Ecto neural progenitor cell (in vitro differentiated cells): ENCODE data around the gene GRHPR.
"Not testable (repeated sequence)": the region's sequence is repeated elsewhere in the genome, so short reads cannot be mapped to it uniquely, and the experiment has no call there.

Experiments used
- DNase-seq: peaks from one replicate; pipeline ENCODE4 v3.0.0-alpha.2; 2018; ENCODE audit warnings: low spot score

The GRHPR gene

DNA sequence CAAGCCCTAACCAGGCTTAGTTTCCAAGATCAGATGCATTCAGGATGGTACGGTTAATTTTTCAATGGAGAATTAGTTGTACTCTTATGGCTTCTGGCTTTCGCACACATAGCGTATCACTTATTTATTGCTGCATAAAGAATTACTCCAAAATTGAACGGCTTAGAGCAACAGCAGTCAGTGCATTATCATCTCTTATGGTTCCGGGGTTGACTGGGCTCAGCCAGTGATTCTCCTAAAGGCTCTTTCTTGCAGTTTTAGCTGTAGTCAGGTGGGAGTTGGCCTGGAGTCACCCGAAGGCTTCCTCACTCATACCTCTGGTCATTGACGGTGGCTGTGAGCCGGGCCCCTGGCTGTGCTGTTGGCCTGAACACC lies 595 bp upstream of the GRHPR start:
- DNase-seq: no peak

- DNase-seq: no peak
Measured at GRCh38 chr9:37423508-37423907, 1.0 kb downstream of the GRHPR start.

DNA sequence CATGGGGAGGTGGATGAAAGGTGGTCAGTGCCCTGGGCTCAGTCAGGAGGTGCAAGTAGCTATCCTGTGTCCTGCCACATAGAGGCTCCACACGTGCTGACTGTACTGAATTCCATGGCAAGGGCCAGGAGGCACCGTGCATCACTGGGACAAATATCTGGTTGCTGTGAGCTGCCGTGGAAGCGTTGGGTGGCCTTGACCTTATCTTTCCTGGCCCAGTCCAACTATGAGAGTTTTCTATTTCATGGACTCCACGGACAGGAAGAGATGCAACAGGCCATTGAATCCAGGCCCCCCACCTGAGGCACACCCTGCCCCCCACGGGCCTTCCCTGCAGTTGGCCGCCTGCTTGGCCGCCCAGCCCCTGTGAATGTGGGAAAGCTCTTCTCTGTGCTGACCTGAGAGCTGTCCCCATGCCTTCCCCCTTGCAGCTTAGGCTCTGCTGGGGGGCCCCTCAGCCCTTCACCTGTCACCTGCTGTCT lies 1.7 kb downstream of the GRHPR start:
- DNase-seq: no peak

- DNase-seq: no peak
Measured at GRCh38 chr9:37424686-37425297, 2.3 kb downstream of the GRHPR start.

DNA sequence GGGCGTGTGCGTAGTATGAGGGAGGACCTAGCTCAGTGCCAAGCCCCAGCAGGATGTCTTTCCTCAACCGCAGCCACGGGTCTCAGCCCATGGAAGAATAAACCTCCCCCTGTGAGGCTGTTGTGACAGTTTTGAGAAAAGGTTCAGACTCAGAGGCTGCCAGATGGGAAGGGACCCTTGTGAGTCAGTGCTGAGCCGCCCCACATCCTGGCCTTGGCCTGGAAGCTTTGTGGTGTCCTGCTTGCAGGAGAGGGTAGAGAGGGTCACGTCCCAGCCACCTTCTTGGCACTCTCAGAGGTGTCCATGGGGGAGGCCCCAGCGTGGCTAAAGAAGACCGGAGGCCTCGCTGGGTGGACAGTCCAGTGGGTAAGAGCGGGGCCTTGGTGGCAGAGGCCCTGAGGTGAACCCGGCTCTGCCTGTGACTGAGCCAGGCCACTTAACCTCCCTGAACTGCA lies 2.8 kb downstream of the GRHPR start:
- no peak for DNase-seq

- DNase-seq: not testable (repeated sequence)
Measured at GRCh38 chr9:37426431-37426830, 3.9 kb downstream of the GRHPR start.

GRCh38 chr9:37426846-37427245 lies 4.3 kb downstream of the GRHPR start:
- DNase-seq: no peak

DNA sequence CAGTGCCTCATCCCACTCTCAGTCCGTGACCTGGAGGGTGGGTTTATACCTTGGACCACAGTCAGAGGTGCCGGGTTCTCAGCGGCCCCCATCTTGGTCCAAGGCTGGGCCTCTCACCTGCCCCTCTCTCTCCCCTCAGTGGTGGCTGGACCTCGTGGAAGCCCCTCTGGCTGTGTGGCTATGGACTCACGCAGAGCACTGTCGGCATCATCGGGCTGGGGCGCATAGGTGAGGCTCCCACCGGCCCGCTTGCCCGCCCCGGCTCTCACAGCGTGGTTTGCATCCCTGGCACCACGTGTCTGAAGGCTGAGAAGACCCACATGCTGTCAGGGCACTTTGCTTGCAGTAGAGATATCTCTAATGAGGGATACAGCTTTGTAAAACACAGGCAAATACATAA lies 5.8 kb downstream of the GRHPR start:
- no peak for DNase-seq

DNA sequence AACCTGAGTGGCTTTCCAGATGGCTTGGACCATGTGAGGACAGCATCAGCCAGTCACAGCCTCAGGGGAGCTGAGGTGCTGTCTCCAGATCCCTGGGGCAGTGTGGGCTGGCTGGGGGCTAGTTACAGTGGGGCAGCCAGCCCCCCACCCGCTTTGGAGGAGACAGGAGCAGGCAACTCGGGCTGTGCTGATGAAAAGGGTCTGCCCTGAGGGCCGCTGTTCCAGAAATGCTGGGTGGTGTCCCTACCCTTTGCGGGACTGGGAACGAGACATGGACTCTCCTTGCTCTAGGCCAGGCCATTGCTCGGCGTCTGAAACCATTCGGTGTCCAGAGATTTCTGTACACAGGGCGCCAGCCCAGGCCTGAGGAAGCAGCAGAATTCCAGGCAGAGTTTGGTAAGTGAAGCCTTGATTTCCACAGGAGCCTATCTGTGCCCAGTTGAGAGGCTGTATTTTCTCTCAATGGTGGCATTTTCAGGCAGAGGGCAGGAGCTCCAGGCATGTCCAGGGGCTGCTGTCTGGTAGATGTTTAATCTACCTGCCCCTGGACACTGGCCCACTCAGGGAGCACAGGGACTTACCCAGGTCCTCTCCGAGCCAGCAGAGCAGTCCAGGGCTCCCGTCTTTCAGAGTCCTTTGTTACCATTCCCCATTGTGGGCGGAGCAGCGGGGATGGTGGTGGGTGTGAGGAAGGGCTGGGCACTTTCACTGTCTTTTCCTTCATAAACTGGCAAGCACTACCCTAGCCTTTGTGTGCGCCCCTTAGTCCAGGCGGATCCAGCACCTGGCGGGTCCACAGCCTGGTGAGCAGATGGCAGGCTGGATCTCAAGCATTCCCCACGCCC lies 7.2 kb downstream of the GRHPR start:
- DNase-seq: peak; percentile 40

GRCh38 chr9:37430841-37431597 lies 8.5 kb downstream of the GRHPR start:
- DNase-seq: peak; percentile 64

- peak; percentile 37 for DNase-seq
Measured at GRCh38 chr9:37432020-37432419, 9.5 kb downstream of the GRHPR start.

DNA sequence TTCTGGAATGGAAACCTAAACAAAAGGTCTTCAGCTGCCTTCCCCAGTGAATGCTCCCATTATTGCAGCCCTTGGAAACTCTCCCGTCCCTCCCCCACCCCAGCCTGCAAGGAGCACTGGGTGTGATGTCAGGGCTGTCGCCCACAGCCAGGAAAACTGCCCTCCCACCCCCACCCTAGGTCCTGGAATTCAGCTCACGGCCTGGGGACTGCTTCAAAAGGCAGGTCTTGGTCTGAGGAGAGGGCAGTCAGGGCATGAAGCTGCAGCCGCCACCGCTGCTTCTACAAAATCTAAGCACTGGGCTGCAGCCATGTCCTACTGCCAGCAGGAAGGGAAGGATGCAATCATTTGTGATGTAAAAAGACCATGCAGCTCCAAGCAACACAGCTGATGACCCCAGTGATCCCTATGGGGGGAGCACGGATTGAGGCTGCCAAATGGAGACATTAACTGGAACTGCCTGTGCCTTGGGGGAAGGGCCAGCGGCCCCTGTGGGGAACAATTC lies 11.4 kb downstream of the GRHPR start:
- DNase-seq: peak; percentile 65

DNA sequence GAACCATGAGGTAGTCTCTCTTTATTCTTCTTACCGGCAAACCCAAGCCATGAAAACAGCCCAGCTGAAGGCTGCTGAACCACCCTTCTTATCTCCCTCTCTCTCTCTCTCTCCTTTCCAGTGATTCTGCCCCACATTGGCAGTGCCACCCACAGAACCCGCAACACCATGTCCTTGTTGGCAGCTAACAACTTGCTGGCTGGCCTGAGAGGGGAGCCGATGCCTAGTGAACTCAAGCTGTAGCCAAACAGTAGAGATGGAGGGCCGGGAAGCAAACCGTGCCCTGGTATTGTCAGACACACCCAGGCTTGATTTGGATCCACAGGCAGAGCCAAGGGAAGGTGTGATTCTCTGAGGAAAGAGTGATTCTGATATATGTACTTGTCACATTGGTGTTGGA lies 14.0 kb downstream of the GRHPR start:
- DNase-seq: no peak

DNA sequence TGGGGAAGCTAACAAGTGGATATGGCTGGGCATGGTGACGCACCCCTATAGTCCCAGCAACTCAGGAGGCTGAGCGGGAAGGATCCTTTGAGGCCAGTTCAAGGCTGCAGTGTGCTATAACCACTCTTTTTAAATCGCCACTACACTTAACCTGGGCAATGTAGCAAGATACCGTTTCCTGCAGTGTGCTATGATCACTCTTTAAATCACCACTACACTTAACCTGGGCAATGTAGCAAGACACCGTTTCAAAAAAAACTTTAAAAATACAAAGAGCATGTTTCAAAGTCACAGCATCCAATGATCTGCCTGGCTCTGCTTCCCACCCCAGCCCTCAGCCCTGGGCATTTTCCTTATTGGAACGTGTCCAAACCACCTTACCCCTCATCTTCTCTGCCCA lies 14.5 kb downstream of the GRHPR start:
- DNase-seq: no peak

GRCh38 chr9:37437621-37438020 lies 15.1 kb downstream of the GRHPR start:
- no peak for DNase-seq

DNA sequence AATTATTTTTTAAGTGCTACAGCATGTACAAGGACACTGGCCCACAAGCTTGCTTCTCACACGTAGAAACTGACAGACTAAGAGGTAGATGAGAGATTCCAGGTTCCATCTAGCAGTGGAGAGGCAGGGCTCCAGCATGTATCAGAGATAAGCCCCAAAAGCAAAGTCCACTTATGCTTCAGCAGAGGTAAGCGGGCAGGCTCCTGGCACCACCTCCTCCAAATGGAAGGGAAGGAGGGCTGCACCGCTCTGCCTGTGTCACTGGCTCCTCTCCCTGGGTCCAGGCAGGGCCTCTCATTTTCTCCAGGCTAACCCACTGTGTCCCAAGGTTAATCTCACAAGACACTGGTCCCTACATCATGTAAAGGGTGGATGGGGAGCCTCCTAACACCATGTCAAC lies 15.9 kb downstream of the GRHPR start:
- DNase-seq: no peak

GRCh38 chr9:37441776-37442370 lies 19.4 kb downstream of the GRHPR start:
- no peak for DNase-seq

DNA sequence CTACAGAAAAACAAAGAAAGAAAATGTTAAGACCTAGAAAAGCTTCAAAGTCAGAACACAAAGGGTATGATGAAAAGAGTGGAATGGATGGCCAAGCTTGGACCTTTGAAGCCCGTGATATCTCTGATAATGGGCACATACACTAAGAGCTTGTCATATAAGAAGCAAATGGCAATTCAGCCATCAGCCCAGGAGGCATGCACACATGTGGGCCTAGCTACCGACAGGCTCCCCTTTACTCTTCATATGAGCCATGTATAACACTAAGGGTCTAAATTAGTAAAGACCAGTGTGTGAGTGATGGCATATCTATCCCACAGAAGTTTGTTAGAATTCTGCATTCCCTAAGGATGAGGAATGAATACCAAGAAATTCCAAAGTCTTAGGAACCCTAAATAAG lies 20.1 kb downstream of the GRHPR start:
- no peak for DNase-seq

DNA sequence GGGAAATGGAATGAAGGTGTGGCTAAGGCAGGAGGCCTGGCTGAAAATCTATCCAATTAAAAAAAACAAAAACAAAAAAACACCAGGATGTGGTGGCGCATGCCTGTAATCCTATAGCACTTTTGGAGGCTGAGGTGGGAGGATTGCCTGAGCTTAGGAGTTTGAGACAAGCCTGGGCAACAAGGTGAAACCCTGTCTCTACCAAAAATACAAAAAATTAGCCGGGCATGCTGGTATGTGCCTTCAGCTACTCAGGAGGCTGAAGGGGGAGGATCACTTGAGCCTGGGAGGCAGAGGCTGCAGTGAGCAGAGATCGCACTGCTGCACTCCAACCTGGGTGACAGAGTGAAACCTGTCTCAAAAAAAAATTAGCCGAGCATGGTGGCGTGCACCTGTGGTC lies 21.1 kb downstream of the GRHPR start:
- no peak for DNase-seq

- no peak for DNase-seq
Measured at GRCh38 chr9:37444890-37445289, 22.4 kb downstream of the GRHPR start.

DNA sequence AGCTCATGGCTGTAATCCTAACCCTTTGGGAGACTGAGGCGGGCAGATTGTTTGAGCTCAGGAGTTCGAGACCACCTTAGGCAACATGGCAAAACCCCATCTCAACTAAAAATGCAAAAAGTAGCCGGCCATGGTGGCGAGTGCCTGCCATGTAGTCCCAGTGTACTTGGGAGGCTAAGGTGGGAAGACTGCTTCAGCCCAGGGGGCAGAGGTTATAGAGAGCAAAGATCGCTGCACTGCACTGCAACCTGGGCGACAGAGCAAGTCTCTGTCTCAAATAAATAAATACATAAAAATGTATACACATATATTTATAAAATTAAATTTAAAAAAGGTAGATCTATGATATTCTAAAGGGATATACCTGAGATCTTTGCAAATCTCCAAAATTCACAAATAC lies 23.3 kb downstream of the GRHPR start:
- DNase-seq: no peak

- DNase-seq: no peak
Measured at GRCh38 chr9:37446401-37446800, 23.9 kb downstream of the GRHPR start.
